IMR-90 (cell line): ENCODE results near the gene COL6A3. TPM values are rescaled to one million over a fixed set of nuclear protein-coding genes. Genes with fewer than 3 reads are reported as not detected.
A peak's percentile ranks its signal among the peaks of the same experiment; 100 is the strongest.

Source experiments
- ATAC-seq: fragments of 200-7000 bp; cut with Tn5 transposase; 2 replicates; pipeline ENCODE4 v1.9.1; 2020; ENCODE audit warnings: low read depth, mild to moderate bottlenecking, moderate library complexity
- BruUV-seq: library from RNA; stranded (reverse); fragments of 400-500 nt; replicated peaks from 2 replicates; lab custom pipeline; 2021; lab: Mats Ljungman, UMichigan
- CTCF ChIA-PET: fragments of 300-600 bp; formaldehyde crosslinking; extraction: SDS; loops from one replicate; lab custom pipeline; 2021; ENCODE audit warnings: antibody characterized with exemption; lab: Yijun Ruan, JAX
- POLR2A ChIA-PET: fragments of 300-600 bp; sonication (Branson Sonifier 250); formaldehyde crosslinking; loops from one replicate; lab custom pipeline; 2022; ENCODE audit warnings: antibody characterized with exemption; ENCODE audit not compliant: unreplicated experiment; lab: Charles Lee
- DNase-seq: peaks from one replicate; pipeline ENCODE4 v3.0.0; 2013
- H2AFZ ChIP-seq: replicated peaks from 2 replicates; pipeline ENCODE3; 2013; ENCODE audit warnings: low read length, mild to moderate bottlenecking; ENCODE audit not compliant: poor library complexity
- H2AK5ac ChIP-seq: 2 replicates; pipeline ENCODE4 v1.6.1; 2013; ENCODE audit warnings: low read depth, low read length, inconsistent platforms
- H2AK9ac ChIP-seq: replicated peaks from 2 replicates; pipeline ENCODE3; 2013; ENCODE audit warnings: mild to moderate bottlenecking, low read depth, low read length, moderate library complexity; ENCODE audit not compliant: poor library complexity
- H2BK120ac ChIP-seq: 2 replicates; pipeline ENCODE4 v1.6.1; 2013; ENCODE audit warnings: low read depth, low read length, inconsistent platforms
- H2BK15ac ChIP-seq: 3 replicates; pipeline ENCODE4 v1.6.1; 2013; ENCODE audit warnings: low read depth, low read length, inconsistent platforms
- H2BK20ac ChIP-seq: 2 replicates; pipeline ENCODE4 v1.6.1; 2013; ENCODE audit warnings: low read depth, mild to moderate bottlenecking, inconsistent platforms, low read length, moderate library complexity
- H2BK5ac ChIP-seq: 2 replicates; pipeline ENCODE4 v1.6.1; 2013; ENCODE audit warnings: mild to moderate bottlenecking, low read depth, low read length, inconsistent platforms; ENCODE audit not compliant: poor library complexity, severe bottlenecking
- H3K14ac ChIP-seq: replicated peaks from 2 replicates; pipeline ENCODE4 v1.6.1; 2013; ENCODE audit warnings: low read depth, low read length, inconsistent platforms
- H3K18ac ChIP-seq: 2 replicates; pipeline ENCODE4 v1.6.1; 2013; ENCODE audit warnings: low read depth, low read length, control low read depth
- H3K23ac ChIP-seq: 2 replicates; pipeline ENCODE4 v1.6.1; 2013; ENCODE audit warnings: low read depth, low read length, inconsistent platforms
- H3K27ac ChIP-seq: 2 replicates; pipeline ENCODE4 v1.5.1; 2013; ENCODE audit warnings: mild to moderate bottlenecking, control low read depth, low read length; ENCODE audit not compliant: insufficient read depth
- H3K27me3 ChIP-seq: 2 replicates; pipeline ENCODE4 v1.6.1; 2013; ENCODE audit warnings: low read length; ENCODE audit not compliant: control insufficient read depth, insufficient read depth
- H3K36me3 ChIP-seq: 2 replicates; pipeline ENCODE4 v1.6.1; 2013; ENCODE audit warnings: low read length, mixed read lengths; ENCODE audit not compliant: control insufficient read depth, insufficient read depth
- H3K4ac ChIP-seq: 2 replicates; pipeline ENCODE4 v1.6.1; 2013; ENCODE audit warnings: low read depth, low read length, inconsistent platforms
- H3K4me1 ChIP-seq: 2 replicates; pipeline ENCODE4 v1.6.1; 2013; ENCODE audit warnings: low read length, mixed read lengths; ENCODE audit not compliant: control insufficient read depth, insufficient read depth
- H3K4me2 ChIP-seq: 2 replicates; pipeline ENCODE4 v1.6.1; 2013; ENCODE audit warnings: low read depth, mild to moderate bottlenecking, control low read depth, low read length, moderate library complexity
- H3K4me3 ChIP-seq: 2 replicates; pipeline ENCODE4 v1.5.1; 2013; ENCODE audit warnings: low read depth, mild to moderate bottlenecking, control low read depth, low read length, moderate library complexity; ENCODE audit not compliant: insufficient read depth
- H3K56ac ChIP-seq: 2 replicates; pipeline ENCODE4 v1.6.1; 2013; ENCODE audit warnings: low read length, inconsistent platforms; ENCODE audit not compliant: insufficient read depth; ENCODE audit errors: extremely low read depth
- H3K79me1 ChIP-seq, 2 experiments: 2 replicates each; pipeline ENCODE4 v1.6.1; 2013; ENCODE audit warnings: low read length in 2 of 2, inconsistent platforms in 1 of 2, low read depth in 1 of 2
- H3K9ac ChIP-seq: 2 replicates; pipeline ENCODE4 v1.6.1; 2013; ENCODE audit warnings: low read depth, low read length, control low read depth
- H3K9me1 ChIP-seq: 2 replicates; pipeline ENCODE4 v1.6.1; 2013; ENCODE audit warnings: low read length, inconsistent platforms; ENCODE audit not compliant: insufficient read depth
- H3K9me3 ChIP-seq: 2 replicates; pipeline ENCODE4 v1.6.1; 2013; ENCODE audit warnings: low read length; ENCODE audit not compliant: control insufficient read depth, insufficient read depth
- H4K20me1 ChIP-seq: 2 replicates; pipeline ENCODE4 v1.6.1; 2013; ENCODE audit warnings: low read length, inconsistent platforms; ENCODE audit not compliant: insufficient read depth
- H4K5ac ChIP-seq: 2 replicates; pipeline ENCODE4 v1.6.1; 2013; ENCODE audit warnings: mild to moderate bottlenecking, low read depth, low read length, control low read depth
- H4K8ac ChIP-seq, 2 experiments: 2 replicates each; pipeline ENCODE4 v1.6.1; 2013; ENCODE audit warnings: low read depth in 2 of 2, low read length in 2 of 2, control low read depth in 1 of 2, inconsistent platforms in 1 of 2
- H4K91ac ChIP-seq: 2 replicates; pipeline ENCODE4 v1.6.1; 2013; ENCODE audit warnings: low read depth, low read length, inconsistent platforms; ENCODE audit not compliant: insufficient read depth
- BHLHE40 ChIP-seq: fragments of 150-350 bp; IDR thresholded peaks from 2 replicates; pipeline ENCODE4 v1.6.1; 2016; ENCODE audit warnings: mild to moderate bottlenecking, low read depth, low read length
- CEBPB ChIP-seq: IDR thresholded peaks from 2 replicates; pipeline ENCODE4 v1.6.1; 2012; ENCODE audit warnings: low read depth, low read length, improper control_type of control experiment
- CHD1 ChIP-seq: IDR thresholded peaks from 2 replicates; pipeline ENCODE4 v1.6.1; 2012; ENCODE audit warnings: low read depth, low read length, improper control_type of control experiment
- FOS ChIP-seq: fragments of 150-350 bp; IDR thresholded peaks from 2 replicates; pipeline ENCODE4 v1.6.1; 2016; ENCODE audit warnings: low read depth, low read length
- MAFK ChIP-seq: IDR thresholded peaks from 2 replicates; pipeline ENCODE4 v1.6.1; 2012; ENCODE audit warnings: low read depth, low read length, improper control_type of control experiment
- MAZ ChIP-seq: IDR thresholded peaks from 2 replicates; pipeline ENCODE4 v1.6.1; 2012; ENCODE audit warnings: low read depth, mild to moderate bottlenecking, low read length, improper control_type of control experiment, moderate library complexity, borderline replicate concordance
- MXI1 ChIP-seq: IDR thresholded peaks from 2 replicates; pipeline ENCODE4 v1.6.1; 2012; ENCODE audit warnings: low read depth, mild to moderate bottlenecking, low read length, moderate library complexity, borderline replicate concordance
- NFE2L2 ChIP-seq: fragments of 150-350 bp; IDR thresholded peaks from 2 replicates; pipeline ENCODE4 v1.6.1; 2016; ENCODE audit warnings: low read depth, mild to moderate bottlenecking, low read length
- RAD21 ChIP-seq: IDR thresholded peaks from 2 replicates; pipeline ENCODE4 v1.6.1; 2012; ENCODE audit warnings: low read length, improper control_type of control experiment
- RCOR1 ChIP-seq: IDR thresholded peaks from 2 replicates; pipeline ENCODE4 v1.6.1; 2012; ENCODE audit warnings: mild to moderate bottlenecking, low read length, improper control_type of control experiment; ENCODE audit not compliant: insufficient replicate concordance
- RFX5 ChIP-seq: IDR thresholded peaks from 2 replicates; pipeline ENCODE4 v1.8.0; 2012; ENCODE audit warnings: low read depth, mild to moderate bottlenecking, low read length, moderate library complexity
- SMC3 ChIP-seq: fragments of 150-350 bp; IDR thresholded peaks from 2 replicates; pipeline ENCODE4 v1.6.1; 2016; ENCODE audit warnings: low read depth, mild to moderate bottlenecking, antibody characterized with exemption, low read length, moderate library complexity
- USF2 ChIP-seq: fragments of 150-350 bp; IDR thresholded peaks from 2 replicates; pipeline ENCODE4 v1.6.1; 2017; ENCODE audit warnings: mild to moderate bottlenecking, antibody characterized with exemption, low read length, low read depth
- WGBS, 2 experiments: methylation state at CpG; one replicate each; pipeline versions ENCODE4 v1.1.5 to v1.1.7; 2013; ENCODE audit warnings: missing lambda C conversion rate in 2 of 2; ENCODE audit not compliant: insufficient read length in 1 of 2; ENCODE audit errors: extremely low coverage in 2 of 2; 5-methylcytosine and 5-hydroxymethylcytosine counted together
- dilution Hi-C: fragments of 300-500 bp; cut with HindIII; formaldehyde crosslinking; loops from one replicate; pipeline ENCODE4 v1.14.3; 2018; ENCODE audit warnings: low sequenced_read_pairs; ENCODE audit not compliant: unreplicated experiment
- in situ Hi-C: fragments of 300-500 bp; cut with MboI; formaldehyde crosslinking; loops from 3 replicates; pipeline ENCODE4 v1.14.3; 2019; ENCODE audit warnings: low sequenced_read_pairs, inconsistent platforms, mixed read lengths
- intact Hi-C: fragments of 100-400 bp; cut with micrococcal nuclease; formaldehyde crosslinking; loops from 2 replicates; pipeline ENCODE4 v1.10.0; 2022
- polyA plus RNA-seq, 3 experiments: library from polyadenylated mRNA; depleted of rRNA; stranded (reverse); fragments of >200 nt; gene quantifications; 2 replicates each; pipeline ENCODE4 v1.2.3, GENCODE V29; 2012; ENCODE audit warnings: low replicate concordance in 1 of 3
- total RNA-seq: library from RNA; depleted of rRNA; stranded (reverse); fragments of >200 nt; gene quantifications from 2 replicates; pipeline ENCODE4 v1.2.3, GENCODE V29; 2012
- TF ChIP-seq, protein P1 (sequence below): fragments of 150-350 bp; IDR thresholded peaks from 2 replicates; pipeline ENCODE4 v1.6.1; 2016; ENCODE audit warnings: low read depth, mild to moderate bottlenecking, low read length, moderate library complexity, borderline replicate concordance

COL6A3 gene
- total and polyA plus RNA-seq, 2 of the 4 experiments (the other 2 are of a cell fraction), result 964 to 1,855 TPM

- in situ Hi-C loops (no loop called here), intact Hi-C loops (loop anchor here (2.0 kb wide), 5 partner anchors 25 to 111 kb away; no protein-coding TSS in a partner anchor), dilution Hi-C loops (no loop called here)
- no peaks in the 10 kb centered on the region for H3K27me3 ChIP-seq
- H2AK5ac ChIP-seq, result peak overlapping the region; percentile 99
- BruUV-seq, result no TSS peak
- WGBS, 2 experiments, result 0% methylated on average over 2 of the region's 3 CpGs; no CpG with 5 or more reads in 1 of the 2 experiments
- H3K9ac ChIP-seq, result peak overlapping the region; percentile 80
- H3K4ac ChIP-seq, result peak overlapping the region; percentile 100
- peaks cover 23% of the 10 kb centered on the region for H3K9me1 ChIP-seq
- ATAC-seq (peak; percentile 10), DNase-seq (peak; percentile 97)
- ChIA-PET POLR2A (interaction anchor here (0.6 to 4.2 kb wide), 6 partner anchors 9 to 104 kb away, joined by 3 to 23 read pairs (median 7); no protein-coding TSS in a partner anchor), CTCF (interaction anchor here (0.5 to 1.2 kb wide), 5 partner anchors 22 to 304 kb away, joined by 3 to 5 read pairs (median 3); no protein-coding TSS in a partner anchor)
- H3K14ac ChIP-seq, result peak overlapping the region; percentile 97
- H3K79me1 ChIP-seq, result peaks cover 0 to 27% of the 10 kb centered on the region in 2 experiments; a peak in 2 of 4 replicates
- peak overlapping the region; percentile 93 to 99 for H4K8ac ChIP-seq
- no peaks in the 10 kb centered on the region for H3K36me3 ChIP-seq
- no peak overlapping the region for H2AK9ac ChIP-seq
- H2AFZ ChIP-seq, result no peak overlapping the region
- peak overlapping the region; percentile 100 for H4K91ac ChIP-seq
- peak overlapping the region; percentile 100 for H2BK5ac ChIP-seq
- H3K9me3 ChIP-seq, result no peaks in the 10 kb centered on the region
- peak overlapping the region; percentile 84 for H2BK15ac ChIP-seq
- no peak overlapping the region for H3K4me3 ChIP-seq
- H2BK120ac ChIP-seq, result peak overlapping the region; percentile 100
- H3K4me1 ChIP-seq, result peaks cover 36% of the 10 kb centered on the region
- H2BK20ac ChIP-seq, result peak overlapping the region; percentile 95
- H4K20me1 ChIP-seq, result no peaks in the 10 kb centered on the region
- peak overlapping the region; percentile 56; the same call in 1 of the 2 replicates for H3K4me2 ChIP-seq
- peak overlapping the region; percentile 95 for H3K56ac ChIP-seq
- peak overlapping the region; percentile 97 for H3K27ac ChIP-seq
- peak overlapping the region; percentile 89 for H3K23ac ChIP-seq
- H4K5ac ChIP-seq, result peak overlapping the region; percentile 92
- peak overlapping the region; percentile 95 for H3K18ac ChIP-seq
- TF ChIP-seq MAFK (peak; percentile 38; the same call in 1 of the 2 replicates), MAZ (no peak), BHLHE40 (peak; percentile 96), RFX5 (no peak), FOS (peak; percentile 75), SMC3 (peak; percentile 25; the same call in 1 of the 2 replicates), RAD21 (peak; percentile 13), CEBPB (peak; percentile 91), NFE2L2 (no peak), MXI1 (no peak), RCOR1 (peak; percentile 50), CHD1 (no peak), USF2 (no peak)
- TF ChIP-seq, protein P1, sequence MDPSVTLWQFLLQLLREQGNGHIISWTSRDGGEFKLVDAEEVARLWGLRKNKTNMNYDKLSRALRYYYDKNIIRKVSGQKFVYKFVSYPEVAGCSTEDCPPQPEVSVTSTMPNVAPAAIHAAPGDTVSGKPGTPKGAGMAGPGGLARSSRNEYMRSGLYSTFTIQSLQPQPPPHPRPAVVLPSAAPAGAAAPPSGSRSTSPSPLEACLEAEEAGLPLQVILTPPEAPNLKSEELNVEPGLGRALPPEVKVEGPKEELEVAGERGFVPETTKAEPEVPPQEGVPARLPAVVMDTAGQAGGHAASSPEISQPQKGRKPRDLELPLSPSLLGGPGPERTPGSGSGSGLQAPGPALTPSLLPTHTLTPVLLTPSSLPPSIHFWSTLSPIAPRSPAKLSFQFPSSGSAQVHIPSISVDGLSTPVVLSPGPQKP, result no peak
Measured at GRCh38 chr2:237281836-237282306, 132.1 kb downstream of the COL6A3 start.
